Loucy (cell line): ENCODE measurements around the gene NKAIN4.

ENCODE experiments used
- H2AFZ ChIP-seq: fragments of 200-600 bp; sonication (generic); 2 replicates; pipeline ENCODE4 v1.6.0; 2016; ENCODE audit warnings: antibody characterized with exemption, mild to moderate bottlenecking, low read length, moderate library complexity
- H3F3A ChIP-seq: fragments of 200-600 bp; 2 replicates; pipeline ENCODE4 v1.6.0; 2016; ENCODE audit warnings: antibody characterized with exemption, low read depth, mild to moderate bottlenecking
- H3K27me3 ChIP-seq: fragments of 200-600 bp; sonication (generic); 2 replicates; pipeline ENCODE4 v1.6.1; 2014; ENCODE audit warnings: low read length, mild to moderate bottlenecking; ENCODE audit not compliant: insufficient read depth, poor library complexity, severe bottlenecking
- H3K36me3 ChIP-seq: fragments of 200-600 bp; sonication (generic); 2 replicates; pipeline ENCODE4 v1.6.1; 2016; ENCODE audit warnings: low read length; ENCODE audit not compliant: insufficient read depth
- H3K4me1 ChIP-seq: fragments of 200-600 bp; sonication (generic); 2 replicates; pipeline ENCODE4 v1.5.1; 2014; ENCODE audit warnings: low read length, mild to moderate bottlenecking; ENCODE audit not compliant: insufficient read depth, poor library complexity, severe bottlenecking
- H3K4me2 ChIP-seq: fragments of 200-600 bp; sonication (generic); 2 replicates; pipeline ENCODE4 v1.6.0; 2014; ENCODE audit warnings: antibody characterized with exemption, low read length, low read depth, mild to moderate bottlenecking; ENCODE audit not compliant: poor library complexity, severe bottlenecking
- H3K4me3 ChIP-seq: fragments of 200-600 bp; sonication (generic); 2 replicates; pipeline ENCODE4 v1.5.1; 2014; ENCODE audit warnings: low read length, mild to moderate bottlenecking, mixed read lengths; ENCODE audit not compliant: poor library complexity, severe bottlenecking
- H3K79me2 ChIP-seq: fragments of 200-600 bp; sonication (generic); 2 replicates; pipeline ENCODE4 v1.6.1; 2014; ENCODE audit warnings: low read length; ENCODE audit not compliant: insufficient read depth
- H3K9ac ChIP-seq: fragments of 200-600 bp; sonication (generic); 2 replicates; pipeline ENCODE4 v1.6.0; 2014; ENCODE audit warnings: mild to moderate bottlenecking, low read depth, low read length, moderate library complexity; ENCODE audit not compliant: poor library complexity, severe bottlenecking
- H3K9me2 ChIP-seq: fragments of 200-600 bp; sonication (generic); replicated peaks from 2 replicates; pipeline ENCODE4 v1.6.1; 2016; ENCODE audit warnings: low read depth, low read length, mixed read lengths
- H3K9me3 ChIP-seq: fragments of 200-600 bp; sonication (generic); 2 replicates; pipeline ENCODE4 v1.6.1; 2014; ENCODE audit warnings: mild to moderate bottlenecking, antibody characterized with exemption, low read length, low read depth; ENCODE audit not compliant: insufficient read depth
- H4K20me1 ChIP-seq: fragments of 200-600 bp; sonication (generic); 2 replicates; pipeline ENCODE4 v1.6.0; 2014; ENCODE audit warnings: antibody characterized with exemption, low read length, mild to moderate bottlenecking; ENCODE audit not compliant: insufficient read depth, poor library complexity, severe bottlenecking
- CTCF ChIP-seq: fragments of 200-600 bp; sonication (generic); conservative IDR thresholded peaks from 2 replicates; pipeline ENCODE4 v1.5.1; 2014; ENCODE audit warnings: mild to moderate bottlenecking, antibody characterized with exemption, low read length
- EZH2phosphoT487 ChIP-seq: fragments of 200-600 bp; IDR thresholded peaks from 2 replicates; pipeline ENCODE4 v1.6.1; 2018; ENCODE audit warnings: antibody characterized with exemption, mild to moderate bottlenecking, moderate library complexity, borderline replicate concordance

Gene NKAIN4

GRCh38 chr20:63293456-63293855 lies 39.2 kb upstream of the NKAIN4 start:
- Histone ChIP-seq H3K4me2 (no peak overlapping the region), H4K20me1 (peaks cover 7% of the 10 kb centered on the region), H3F3A (no peaks in the 10 kb centered on the region), H3K9me2 (no peaks in the 10 kb centered on the region), H3K27me3 (no peaks in the 10 kb centered on the region), H3K4me1 (no peaks in the 10 kb centered on the region), H3K9ac (no peak overlapping the region), H3K79me2 (no peaks in the 10 kb centered on the region), H3K4me3 (no peak overlapping the region), H3K9me3 (no peaks in the 10 kb centered on the region), H3K36me3 (peaks cover 9% of the 10 kb centered on the region; the same call in 1 of the 2 replicates), H2AFZ (no peak overlapping the region)
- TF ChIP-seq CTCF: no peak
- TF ChIP-seq EZH2phosphoT487: no peak

GRCh38 chr20:63292904-63293303 lies 38.6 kb upstream of the NKAIN4 start, which contains the start of gene COL20A1:
Gene COL20A1, plus strand, starts transcription at chr20:63293186. Its CDS starts 1,922 bp downstream, at chr20:63295108.
- no peaks in the 10 kb centered on the region for H3K27me3 ChIP-seq
- no peak within 1 kb of the TSS for H3K4me3 ChIP-seq
- TF ChIP-seq EZH2phosphoT487 (no peak), CTCF (no peak)
- no peak within 1 kb of the TSS for H3K4me2 ChIP-seq
- no peak within 1 kb of the TSS for H3K9ac ChIP-seq
- peaks cover 7% of the 10 kb centered on the region for H4K20me1 ChIP-seq
- H3K9me2 ChIP-seq: no peaks in the 10 kb centered on the region
- H3K36me3 ChIP-seq: peaks cover 13% of the 10 kb centered on the region; the same call in 1 of the 2 replicates
- no peaks in the 10 kb centered on the region for H3K79me2 ChIP-seq
- H3F3A ChIP-seq: no peaks in the 10 kb centered on the region
- H2AFZ ChIP-seq: no peak within 1 kb of the TSS
- no peaks in the 10 kb centered on the region for H3K4me1 ChIP-seq
- H3K9me3 ChIP-seq: no peaks in the 10 kb centered on the region

- no peaks in the 10 kb centered on the region for H3F3A ChIP-seq
- H3K9ac ChIP-seq: no peak overlapping the region
- peaks cover 1% of the 10 kb centered on the region; the same call in 1 of the 2 replicates for H3K79me2 ChIP-seq
- peaks cover 13% of the 10 kb centered on the region; the same call in 1 of the 2 replicates for H3K36me3 ChIP-seq
- H4K20me1 ChIP-seq: peaks cover 7% of the 10 kb centered on the region
- no peak overlapping the region for H2AFZ ChIP-seq
- no peak for TF ChIP-seq CTCF
- TF ChIP-seq EZH2phosphoT487: no peak
- no peaks in the 10 kb centered on the region for H3K9me2 ChIP-seq
- H3K27me3 ChIP-seq: no peaks in the 10 kb centered on the region
- H3K9me3 ChIP-seq: no peaks in the 10 kb centered on the region
- no peak overlapping the region for H3K4me2 ChIP-seq
- no peaks in the 10 kb centered on the region for H3K4me1 ChIP-seq
- no peak overlapping the region for H3K4me3 ChIP-seq
Observed at GRCh38 chr20:63292292-63292701, 38.0 kb upstream of the NKAIN4 start.
